GM12801 (cell line): Measurements from ENCODE around the gene CFAP20DC.

Experiments
- CTCF ChIP-seq: IDR thresholded peaks from one replicate; pipeline ENCODE4 v1.5.1; 2011; ENCODE audit warnings: control low read depth; ENCODE audit not compliant: insufficient read length; ENCODE audit errors: extremely low read depth

Gene CFAP20DC

GRCh38 chr3:58804914-58805313 is 244.9 kb downstream of the CFAP20DC start:
- no peak for TF ChIP-seq CTCF

- TF ChIP-seq CTCF = no peak
Measured at GRCh38 chr3:58801541-58801940, 248.3 kb downstream of the CFAP20DC start.

DNA sequence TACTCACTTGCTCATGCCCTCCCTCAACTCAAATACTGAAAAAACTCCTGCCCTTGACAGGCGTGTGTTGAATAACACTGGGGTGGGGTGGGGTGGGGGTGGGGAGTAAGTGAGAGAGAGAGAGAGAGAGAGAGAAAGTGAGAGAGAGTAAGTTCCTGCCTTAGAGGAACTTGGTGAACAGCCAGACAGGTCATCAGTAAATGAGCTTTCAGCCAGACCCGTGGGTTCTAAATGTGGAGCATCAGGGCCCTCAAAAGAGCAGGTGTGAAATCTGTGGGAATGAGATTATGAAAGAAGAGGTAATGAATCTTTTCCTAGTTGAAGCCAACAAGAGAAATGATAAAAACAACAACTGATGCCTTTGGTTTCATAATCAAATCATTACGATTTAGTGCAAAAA is 248.9 kb downstream of the CFAP20DC start:
- TF ChIP-seq CTCF = no peak

- TF ChIP-seq CTCF = no peak
Measured at GRCh38 chr3:58800032-58800431, 249.8 kb downstream of the CFAP20DC start.

- TF ChIP-seq CTCF = no peak
Measured at GRCh38 chr3:58799271-58799670, 250.6 kb downstream of the CFAP20DC start.

- TF ChIP-seq CTCF = no peak
Measured at GRCh38 chr3:58798312-58798711, 251.5 kb downstream of the CFAP20DC start.

- no peak for TF ChIP-seq CTCF
Measured at GRCh38 chr3:58794750-58795149, 255.1 kb downstream of the CFAP20DC start.

- no peak for TF ChIP-seq CTCF
Measured at GRCh38 chr3:58793938-58794337, 255.9 kb downstream of the CFAP20DC start.
